Esophagus muscularis mucosa (tissue), 4 donors: ENCODE data around the gene MRPL21.

ENCODE experiments used
- CTCF ChIP-seq, 3 experiments: fragments of 200-600 bp in 2 of 3; fragments of 450-650 bp in 1 of 3; sonication (generic) in 2 of 3; IDR thresholded peaks; one replicate each; pipeline ENCODE4 v1.5.1; 2017 to 2019; ENCODE audit warnings: antibody characterized with exemption in 3 of 3, mild to moderate bottlenecking in 2 of 3, moderate library complexity in 1 of 3
- EP300 ChIP-seq: sonication (generic); formaldehyde crosslinking; IDR thresholded peaks from one replicate; pipeline ENCODE4 v1.6.1; 2017; ENCODE audit warnings: antibody characterized with exemption
- POLR2A ChIP-seq: fragments of 450-650 bp; IDR thresholded peaks from one replicate; pipeline ENCODE4 v1.6.1; 2017; ENCODE audit warnings: antibody characterized with exemption, moderate library complexity, mild to moderate bottlenecking, low read depth
- POLR2AphosphoS5 ChIP-seq, 2 donors: sonication (generic); formaldehyde crosslinking; IDR thresholded peaks; one replicate each; pipeline ENCODE4 v1.6.1; 2017; ENCODE audit warnings: antibody characterized with exemption in 2 of 2

GRCh38 chr11:68935066-68935465 is 31.4 kb upstream of the MRPL21 start:
- TF ChIP-seq CTCF (IDR thresholded peaks at IDR 0.05) (no peak), POLR2A (no peak), POLR2AphosphoS5 (IDR thresholded peaks at IDR 0.05) (no peak), EP300 (no peak)
